ENCODE measurements around the gene RASAL1.

DNA sequence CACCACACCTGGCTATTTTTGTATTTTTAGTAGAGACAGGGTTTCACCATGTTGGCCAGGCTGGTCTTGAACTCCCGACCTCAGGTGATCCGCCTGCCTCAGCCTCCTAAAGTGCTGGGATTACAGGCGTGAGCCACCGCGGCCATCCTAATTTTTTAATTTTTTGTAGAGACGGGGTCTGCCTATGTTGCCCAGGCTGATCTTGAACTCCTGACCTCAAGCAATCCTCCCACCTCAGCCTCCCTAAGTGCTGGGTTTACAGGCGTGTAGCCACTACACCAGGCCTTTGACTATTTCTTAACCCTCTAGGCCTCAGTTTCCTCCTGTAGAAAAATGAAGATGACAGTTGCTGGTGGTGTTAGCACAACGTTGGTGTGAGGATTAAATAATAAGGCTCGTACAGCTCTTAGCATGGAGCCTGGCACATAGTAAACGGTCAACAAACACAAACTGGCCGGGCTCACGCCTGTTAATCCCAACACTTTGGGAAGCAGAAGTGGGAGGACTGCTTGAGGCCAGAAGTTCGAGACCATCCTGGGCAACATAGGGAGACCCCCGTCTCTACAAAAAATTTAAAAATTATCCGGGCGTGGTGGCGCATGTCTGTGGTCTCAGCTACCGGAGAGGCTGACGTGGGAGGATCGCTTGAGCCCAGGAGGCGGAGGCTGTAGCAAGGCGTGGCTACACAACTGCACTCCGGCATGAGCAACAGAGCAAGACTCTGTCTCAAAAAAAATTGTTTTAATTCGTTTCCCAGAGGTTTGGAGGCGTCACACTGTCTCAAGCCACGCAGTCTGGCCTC, 48.7 kb upstream of the RASAL1 start:
- TF ChIP-seq, protein P1, sequence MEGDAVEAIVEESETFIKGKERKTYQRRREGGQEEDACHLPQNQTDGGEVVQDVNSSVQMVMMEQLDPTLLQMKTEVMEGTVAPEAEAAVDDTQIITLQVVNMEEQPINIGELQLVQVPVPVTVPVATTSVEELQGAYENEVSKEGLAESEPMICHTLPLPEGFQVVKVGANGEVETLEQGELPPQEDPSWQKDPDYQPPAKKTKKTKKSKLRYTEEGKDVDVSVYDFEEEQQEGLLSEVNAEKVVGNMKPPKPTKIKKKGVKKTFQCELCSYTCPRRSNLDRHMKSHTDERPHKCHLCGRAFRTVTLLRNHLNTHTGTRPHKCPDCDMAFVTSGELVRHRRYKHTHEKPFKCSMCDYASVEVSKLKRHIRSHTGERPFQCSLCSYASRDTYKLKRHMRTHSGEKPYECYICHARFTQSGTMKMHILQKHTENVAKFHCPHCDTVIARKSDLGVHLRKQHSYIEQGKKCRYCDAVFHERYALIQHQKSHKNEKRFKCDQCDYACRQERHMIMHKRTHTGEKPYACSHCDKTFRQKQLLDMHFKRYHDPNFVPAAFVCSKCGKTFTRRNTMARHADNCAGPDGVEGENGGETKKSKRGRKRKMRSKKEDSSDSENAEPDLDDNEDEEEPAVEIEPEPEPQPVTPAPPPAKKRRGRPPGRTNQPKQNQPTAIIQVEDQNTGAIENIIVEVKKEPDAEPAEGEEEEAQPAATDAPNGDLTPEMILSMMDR (IDR thresholded peaks at IDR 0.05; ENCODE audit: low read depth, low read length): no peak
- TF ChIP-seq MYC (IDR thresholded peaks at IDR 0.05; ENCODE audit: low read depth, low read length) (no peak), POLR2A (IDR thresholded peaks at IDR 0.05; ENCODE audit: extremely low read depth, insufficient read length) (no peak)
- TF ChIP-seq, protein P2, sequence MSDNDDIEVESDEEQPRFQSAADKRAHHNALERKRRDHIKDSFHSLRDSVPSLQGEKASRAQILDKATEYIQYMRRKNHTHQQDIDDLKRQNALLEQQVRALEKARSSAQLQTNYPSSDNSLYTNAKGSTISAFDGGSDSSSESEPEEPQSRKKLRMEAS (IDR thresholded peaks at IDR 0.05; ENCODE audit: low read depth, low read length): no peak
